ENCODE results near the gene TERT. TPM values are rescaled to one million over a fixed set of nuclear protein-coding genes. Genes with fewer than 3 reads are reported as not detected.
"Not testable (repeated sequence)": the region's sequence is repeated elsewhere in the genome, so short reads cannot be mapped to it uniquely, and the experiment has no call there.

TERT gene
- total RNA-seq, 3 donors from 2014 or later, result 9.5 to 16.7 (median 10.5) TPM

DNA sequence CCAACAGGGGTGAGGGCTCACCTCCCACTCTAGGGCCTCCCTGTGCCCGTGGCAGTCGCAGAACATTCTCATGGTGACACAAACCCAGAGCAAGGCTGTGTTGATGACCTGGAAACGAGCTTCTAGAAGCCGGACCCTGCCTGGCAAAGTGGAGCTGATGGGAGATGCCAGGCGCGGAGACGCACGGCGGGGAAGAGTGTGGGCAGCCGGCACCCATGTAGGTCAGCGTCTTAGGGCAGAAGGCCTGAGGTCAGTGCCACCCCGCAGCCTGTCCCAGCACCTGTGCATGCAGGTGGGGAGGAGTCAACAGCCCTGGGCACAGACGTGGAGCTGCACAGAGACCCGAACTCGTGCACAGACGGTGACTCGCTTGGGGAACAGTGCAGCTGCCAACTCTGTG is 64.3 kb downstream of the TERT start:
- no peaks in the 10 kb centered on the region for H3K4me1 Mint-ChIP-seq (ENCODE audit: low read depth)
- no peak for ATAC-seq
- no peaks in the 10 kb centered on the region for H3K36me3 Mint-ChIP-seq (ENCODE audit: insufficient read depth)
- H3K9me3 Mint-ChIP-seq, result peaks cover under 1% of the 10 kb centered on the region
- DNase-seq, result no peak
- H3K27me3 Mint-ChIP-seq (ENCODE audit: low read depth), result peaks cover 21% of the 10 kb centered on the region
- H3K4me3 Mint-ChIP-seq, result no peak overlapping the region

- no peak overlapping the region for H3K4me3 Mint-ChIP-seq
- no peak for DNase-seq
- no peaks in the 10 kb centered on the region for H3K9me3 Mint-ChIP-seq
- ATAC-seq, result no peak
- no peaks in the 10 kb centered on the region for H3K4me1 Mint-ChIP-seq (ENCODE audit: low read depth)
- peaks cover 21% of the 10 kb centered on the region for H3K27me3 Mint-ChIP-seq (ENCODE audit: low read depth)
- H3K36me3 Mint-ChIP-seq (ENCODE audit: insufficient read depth), result no peaks in the 10 kb centered on the region
These were observed 65.0 kb downstream of the TERT start for GRCh38 chr5:1229822-1230221.

DNA sequence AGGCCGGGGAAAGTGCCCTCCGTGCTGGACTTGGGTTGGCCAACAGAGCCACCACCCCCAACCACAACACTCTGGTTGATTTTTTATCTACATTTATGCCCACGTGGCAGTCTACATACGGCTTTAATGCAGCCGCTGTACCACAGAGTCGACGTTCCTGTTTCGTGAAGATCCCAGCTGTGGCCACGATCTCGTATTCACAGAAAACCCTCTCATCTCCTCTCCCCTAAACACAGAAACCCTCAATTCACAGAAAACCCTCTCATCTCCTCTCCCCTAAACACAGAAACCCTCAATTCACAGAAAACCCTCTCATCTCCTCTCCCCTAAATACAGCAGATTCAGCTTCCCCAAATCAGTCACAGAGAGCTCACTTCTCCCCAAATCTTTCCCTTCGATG is 65.8 kb downstream of the TERT start:
- not testable (repeated sequence) for H3K4me3 Mint-ChIP-seq; H3K36me3 Mint-ChIP-seq (ENCODE audit: insufficient read depth); ATAC-seq; H3K4me1 Mint-ChIP-seq (ENCODE audit: low read depth); DNase-seq; H3K9me3 Mint-ChIP-seq
- H3K27me3 Mint-ChIP-seq (ENCODE audit: low read depth), result peaks cover 21% of the 10 kb centered on the region

- Mint-ChIP-seq H3K9me3 (no peaks in the 10 kb centered on the region), H3K27me3 (ENCODE audit: low read depth) (peaks cover 21% of the 10 kb centered on the region), H3K36me3 (ENCODE audit: insufficient read depth) (no peaks in the 10 kb centered on the region), H3K4me1 (ENCODE audit: low read depth) (no peaks in the 10 kb centered on the region), H3K4me3 (no peak overlapping the region)
- ATAC-seq (no peak), DNase-seq (no peak)
These were observed 66.7 kb downstream of the TERT start for GRCh38 chr5:1228120-1228519.

- no peak overlapping the region for H3K4me3 Mint-ChIP-seq
- H3K27me3 Mint-ChIP-seq (ENCODE audit: low read depth), result peaks cover 21% of the 10 kb centered on the region
- H3K36me3 Mint-ChIP-seq (ENCODE audit: insufficient read depth), result no peaks in the 10 kb centered on the region
- no peak for DNase-seq
- H3K4me1 Mint-ChIP-seq (ENCODE audit: low read depth), result no peaks in the 10 kb centered on the region
- ATAC-seq, result no peak
- H3K9me3 Mint-ChIP-seq, result no peaks in the 10 kb centered on the region
These were observed 67.2 kb downstream of the TERT start for GRCh38 chr5:1227667-1228066.

GRCh38 chr5:1226839-1227581 is 67.9 kb downstream of the TERT start:
- no peaks in the 10 kb centered on the region for H3K9me3 Mint-ChIP-seq
- DNase-seq (no peak), ATAC-seq (no peak)
- H3K27me3 Mint-ChIP-seq (ENCODE audit: low read depth), result peaks cover 21% of the 10 kb centered on the region
- no peaks in the 10 kb centered on the region for H3K36me3 Mint-ChIP-seq (ENCODE audit: insufficient read depth)
- no peak overlapping the region for H3K4me3 Mint-ChIP-seq
- no peaks in the 10 kb centered on the region for H3K4me1 Mint-ChIP-seq (ENCODE audit: low read depth)

DNA sequence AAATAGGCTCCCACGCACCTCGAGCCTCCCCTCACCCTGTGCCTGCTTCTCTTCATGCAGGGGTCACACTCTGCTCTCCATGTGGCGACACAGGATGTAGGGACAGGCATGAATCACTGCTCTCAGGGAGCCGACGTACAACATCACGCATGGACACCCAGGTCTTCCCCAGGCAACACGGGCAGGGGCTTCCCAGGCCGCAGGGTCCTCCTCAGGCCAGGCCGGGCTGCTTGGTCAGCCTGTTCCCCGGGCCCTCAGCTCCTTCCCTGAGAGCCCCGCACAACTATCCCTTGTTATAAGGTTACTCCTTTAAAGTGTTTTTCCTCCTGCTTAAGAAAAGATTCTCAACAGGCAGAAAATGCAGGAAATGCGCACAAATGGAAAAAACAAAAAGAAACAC is 68.6 kb downstream of the TERT start:
- DNase-seq, result no peak
- H3K36me3 Mint-ChIP-seq (ENCODE audit: insufficient read depth), result no peaks in the 10 kb centered on the region
- no peaks in the 10 kb centered on the region for H3K9me3 Mint-ChIP-seq
- H3K4me3 Mint-ChIP-seq, result no peak overlapping the region
- H3K27me3 Mint-ChIP-seq (ENCODE audit: low read depth), result peaks cover 21% of the 10 kb centered on the region
- no peaks in the 10 kb centered on the region for H3K4me1 Mint-ChIP-seq (ENCODE audit: low read depth)
- no peak for ATAC-seq

GRCh38 chr5:1225081-1225480 is 69.8 kb downstream of the TERT start, which contains the start of gene SLC6A18:
Gene SLC6A18, plus strand, starts transcription at chr5:1225381. Its CDS starts 97 bp downstream, at chr5:1225478.
- ATAC-seq, result no peak
- Mint-ChIP-seq H3K36me3 (ENCODE audit: insufficient read depth) (no peaks in the 10 kb centered on the region), H3K27me3 (ENCODE audit: low read depth) (peaks cover 17% of the 10 kb centered on the region), H3K4me1 (ENCODE audit: low read depth) (no peaks in the 10 kb centered on the region), H3K4me3 (no peak within 1 kb of the TSS), H3K9me3 (no peaks in the 10 kb centered on the region)
- no peak for DNase-seq

DNA sequence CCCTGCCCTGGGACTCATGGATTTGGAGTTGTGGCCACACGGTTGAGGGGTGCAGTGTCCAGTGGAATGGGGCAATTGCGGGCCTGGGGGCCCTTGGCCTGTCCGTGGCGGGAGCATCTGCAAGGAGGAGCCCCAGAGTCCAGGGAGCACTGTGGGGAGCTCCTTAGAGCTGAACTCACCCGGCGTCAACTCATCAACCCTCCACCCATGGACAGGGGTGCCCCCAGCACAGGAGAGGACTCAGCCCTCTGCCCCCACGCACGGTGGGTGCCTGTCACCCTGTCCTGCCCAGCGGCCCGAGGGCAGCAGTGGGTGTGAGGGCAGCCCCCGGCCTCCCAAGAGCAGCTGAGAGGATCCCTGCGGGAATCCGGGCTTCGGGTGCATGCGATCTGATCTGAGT is 70.2 kb downstream of the TERT start:
- no peaks in the 10 kb centered on the region for H3K4me1 Mint-ChIP-seq (ENCODE audit: low read depth)
- no peaks in the 10 kb centered on the region for H3K9me3 Mint-ChIP-seq
- no peak for ATAC-seq

DNA sequence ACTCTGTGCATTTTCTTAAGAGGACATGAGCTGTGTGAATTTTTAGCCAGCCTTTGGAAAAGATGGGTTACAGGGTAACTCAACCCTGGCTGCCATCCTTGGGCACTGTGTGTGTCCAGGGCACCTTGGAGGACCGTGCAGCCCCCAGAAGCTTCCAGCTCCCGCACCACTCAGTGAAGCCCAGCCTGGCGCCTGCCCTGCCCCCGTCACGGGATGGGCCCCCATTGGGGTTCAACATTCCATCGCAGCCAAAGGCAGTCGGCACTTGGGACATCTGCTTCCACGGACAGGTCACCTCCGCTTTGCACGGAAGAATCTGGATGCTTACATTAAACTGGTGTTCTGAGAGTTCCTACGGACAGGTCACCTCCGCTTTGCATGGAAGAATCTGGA is 71.6 kb downstream of the TERT start:
- no peak overlapping the region for H3K4me3 Mint-ChIP-seq
- peaks cover 5% of the 10 kb centered on the region for H3K27me3 Mint-ChIP-seq (ENCODE audit: low read depth)
- DNase-seq (no peak), ATAC-seq (no peak)
- no peaks in the 10 kb centered on the region for H3K4me1 Mint-ChIP-seq (ENCODE audit: low read depth)
- H3K9me3 Mint-ChIP-seq, result no peaks in the 10 kb centered on the region
- H3K36me3 Mint-ChIP-seq (ENCODE audit: insufficient read depth), result no peaks in the 10 kb centered on the region

More for the DNA sequence above, 70.2 kb downstream of the TERT start:
- DNase-seq, result no peak
- H3K36me3 Mint-ChIP-seq (ENCODE audit: insufficient read depth), result no peaks in the 10 kb centered on the region
- no peak overlapping the region for H3K4me3 Mint-ChIP-seq
- H3K27me3 Mint-ChIP-seq (ENCODE audit: low read depth), result peaks cover 14% of the 10 kb centered on the region

DNA sequence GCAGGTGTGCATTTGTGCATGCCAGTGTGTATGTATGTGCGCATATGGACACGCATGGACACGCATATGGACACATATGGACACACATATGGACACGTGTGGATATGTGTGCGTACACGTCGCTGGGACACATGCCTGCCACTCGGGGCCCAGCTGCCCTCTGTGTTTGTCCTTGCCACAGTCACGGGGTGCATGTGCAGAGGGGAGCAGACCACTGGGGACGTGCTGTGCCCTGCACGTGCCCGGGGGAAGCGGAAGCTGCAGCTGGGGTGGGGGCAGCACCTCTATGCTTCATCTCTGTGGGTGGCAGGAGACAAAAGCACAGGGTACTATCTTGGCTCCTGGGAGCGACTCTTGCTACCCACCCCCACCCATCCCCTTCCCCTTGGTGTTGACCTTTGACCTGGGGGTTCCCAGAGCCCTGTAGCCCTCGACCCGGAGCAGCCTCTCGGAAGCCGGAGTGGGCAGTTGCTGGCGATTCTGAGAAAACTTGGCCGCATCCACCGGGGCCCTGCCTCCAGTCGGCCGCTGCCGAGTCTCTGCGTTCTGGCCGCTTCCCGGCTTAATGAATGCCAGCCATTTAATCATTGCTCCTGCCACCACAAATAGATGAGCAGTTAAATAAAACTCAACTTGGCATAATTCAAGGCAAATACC is 72.1 kb downstream of the TERT start:
- H3K4me3 Mint-ChIP-seq, result no peak overlapping the region
- no peaks in the 10 kb centered on the region for H3K4me1 Mint-ChIP-seq (ENCODE audit: low read depth)
- H3K27me3 Mint-ChIP-seq (ENCODE audit: low read depth), result peaks cover 5% of the 10 kb centered on the region
- no peaks in the 10 kb centered on the region for H3K9me3 Mint-ChIP-seq
- ATAC-seq (no peak), DNase-seq (no peak)
- H3K36me3 Mint-ChIP-seq (ENCODE audit: insufficient read depth), result no peaks in the 10 kb centered on the region

DNA sequence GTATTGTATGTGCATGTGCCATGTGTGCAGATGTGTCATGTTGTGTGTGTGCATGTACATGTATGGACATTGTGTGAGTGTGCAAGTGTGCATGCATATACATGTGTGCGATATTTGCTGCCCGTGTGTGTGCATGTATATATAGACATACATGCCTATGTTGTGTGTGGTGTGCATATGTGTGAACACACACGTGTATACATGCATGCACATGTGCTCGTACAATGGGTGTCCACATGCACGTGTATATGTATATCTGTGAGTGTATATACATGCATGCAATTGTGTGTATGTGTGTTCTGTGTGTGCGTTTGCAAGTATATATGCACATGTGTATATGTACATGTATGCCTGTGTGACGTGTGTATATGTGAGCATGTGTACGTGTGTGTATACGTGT is 72.7 kb downstream of the TERT start:
- H3K4me1 Mint-ChIP-seq (ENCODE audit: low read depth), result no peaks in the 10 kb centered on the region
- no peak for ATAC-seq
- no peaks in the 10 kb centered on the region for H3K9me3 Mint-ChIP-seq

GRCh38 chr5:1221721-1222120 is 73.1 kb downstream of the TERT start:
- no peaks in the 10 kb centered on the region for H3K36me3 Mint-ChIP-seq (ENCODE audit: insufficient read depth)
- no peaks in the 10 kb centered on the region for H3K9me3 Mint-ChIP-seq
- no peak for DNase-seq
- ATAC-seq, result no peak
- H3K4me3 Mint-ChIP-seq, result no peak overlapping the region
- peaks cover 5% of the 10 kb centered on the region for H3K27me3 Mint-ChIP-seq (ENCODE audit: low read depth)
- H3K4me1 Mint-ChIP-seq (ENCODE audit: low read depth), result no peaks in the 10 kb centered on the region

More for the DNA sequence above, 72.7 kb downstream of the TERT start:
- Mint-ChIP-seq H3K4me3 (no peak overlapping the region), H3K36me3 (ENCODE audit: insufficient read depth) (no peaks in the 10 kb centered on the region), H3K27me3 (ENCODE audit: low read depth) (peaks cover 5% of the 10 kb centered on the region)
- no peak for DNase-seq

DNA sequence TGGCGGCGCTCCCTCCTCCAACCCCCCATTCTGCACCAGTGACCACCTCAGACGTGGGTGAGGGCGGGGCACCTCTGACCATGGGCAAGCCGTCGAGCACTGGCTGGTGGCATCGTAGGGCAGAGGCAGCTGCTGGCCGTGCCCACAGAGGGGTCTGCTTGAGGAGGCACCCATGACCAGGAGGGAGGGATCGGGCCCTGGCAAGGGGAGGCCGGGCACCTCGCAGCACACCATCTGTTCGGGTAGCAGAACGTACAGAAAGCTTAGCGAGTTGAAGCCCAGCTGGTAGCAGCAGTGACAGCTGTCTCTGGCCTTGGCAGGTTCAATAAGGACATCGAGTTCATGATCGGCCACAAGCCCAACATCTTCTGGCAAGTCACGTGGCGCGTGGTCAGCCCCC is 74.0 kb downstream of the TERT start:
- no peak overlapping the region for H3K4me3 Mint-ChIP-seq
- ATAC-seq, result no peak
- H3K4me1 Mint-ChIP-seq (ENCODE audit: low read depth), result no peaks in the 10 kb centered on the region
- peaks cover 5% of the 10 kb centered on the region for H3K27me3 Mint-ChIP-seq (ENCODE audit: low read depth)
- H3K9me3 Mint-ChIP-seq, result no peaks in the 10 kb centered on the region
- no peak for DNase-seq
- no peaks in the 10 kb centered on the region for H3K36me3 Mint-ChIP-seq (ENCODE audit: insufficient read depth)

DNA sequence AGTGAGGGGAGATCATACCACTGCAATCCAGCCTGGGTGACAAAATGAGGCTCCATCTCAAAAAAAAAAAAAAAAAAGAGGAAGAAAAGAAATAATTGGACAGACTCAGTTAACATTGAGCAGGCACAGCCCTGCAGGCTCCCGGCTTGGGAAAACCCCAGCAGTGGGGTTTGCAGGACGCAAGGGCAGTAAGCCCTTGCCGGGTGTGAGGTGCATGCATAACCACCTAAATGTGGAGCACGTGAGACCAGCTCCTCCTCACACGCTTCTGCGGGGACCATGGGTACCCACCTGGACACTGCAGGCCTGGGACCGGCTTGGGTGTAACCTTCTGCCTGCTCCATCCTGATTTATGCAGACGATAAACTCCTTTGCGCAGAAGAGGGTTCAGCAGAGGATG is 74.5 kb downstream of the TERT start:
- H3K9me3 Mint-ChIP-seq, result no peaks in the 10 kb centered on the region
- H3K36me3 Mint-ChIP-seq (ENCODE audit: insufficient read depth), result no peaks in the 10 kb centered on the region
- no peaks in the 10 kb centered on the region for H3K4me1 Mint-ChIP-seq (ENCODE audit: low read depth)
- no peak overlapping the region for H3K4me3 Mint-ChIP-seq
- DNase-seq, result no peak
- H3K27me3 Mint-ChIP-seq (ENCODE audit: low read depth), result peaks cover 5% of the 10 kb centered on the region
- no peak for ATAC-seq
